NCI-H345 treated with DMSO at 0.1 percent for 48 hours (cell line): ENCODE data around the gene QKI.
"Not testable (repeated sequence)": the region's sequence is repeated elsewhere in the genome, so short reads cannot be mapped to it uniquely, and the experiment has no call there.

Source experiments
- DNase-seq: peaks from one replicate; lab custom pipeline; 2025; ENCODE audit not compliant: unreplicated experiment; lab: John Stamatoyannopoulos, UW

The QKI gene

GRCh38 chr6:163414117-163414945, at the start of gene QKI:
Gene QKI, plus strand, starts transcription at chr6:163414718. Its CDS starts 476 bp downstream, at chr6:163415194.
- DNase-seq = no peak

- DNase-seq = no peak
Observed at GRCh38 chr6:163366288-163366687, 48.2 kb upstream of the QKI start.

GRCh38 chr6:163367497-163368183, 46.9 kb upstream of the QKI start:
- DNase-seq = no peak

GRCh38 chr6:163369141-163369540, 45.4 kb upstream of the QKI start:
- DNase-seq = no peak

- DNase-seq = no peak
Observed at GRCh38 chr6:163369628-163370365, 44.7 kb upstream of the QKI start.

- no peak for DNase-seq
Observed at GRCh38 chr6:163370464-163371117, 43.9 kb upstream of the QKI start.

- no peak for DNase-seq
Observed at GRCh38 chr6:163371129-163371528, 43.4 kb upstream of the QKI start.

- DNase-seq = no peak
Observed at GRCh38 chr6:163373240-163373639, 41.3 kb upstream of the QKI start.

GRCh38 chr6:163375361-163375760, 39.2 kb upstream of the QKI start:
- no peak for DNase-seq

GRCh38 chr6:163376187-163376586, 38.3 kb upstream of the QKI start:
- no peak for DNase-seq

- no peak for DNase-seq
Observed at GRCh38 chr6:163377561-163377960, 37.0 kb upstream of the QKI start.

- DNase-seq = no peak
Observed at GRCh38 chr6:163380216-163380615, 34.3 kb upstream of the QKI start.

- no peak for DNase-seq
Observed at GRCh38 chr6:163381118-163381756, 33.3 kb upstream of the QKI start.

GRCh38 chr6:163383396-163383795, 31.1 kb upstream of the QKI start:
- not testable (repeated sequence) for DNase-seq

- DNase-seq = no peak
Observed at GRCh38 chr6:163383912-163384311, 30.6 kb upstream of the QKI start.

GRCh38 chr6:163384510-163384909, 30.0 kb upstream of the QKI start:
- no peak for DNase-seq

- DNase-seq = not testable (repeated sequence)
Observed at GRCh38 chr6:163385503-163385902, 29.0 kb upstream of the QKI start.

GRCh38 chr6:163386329-163386908, 28.1 kb upstream of the QKI start:
- DNase-seq = no peak

- no peak for DNase-seq
Observed at GRCh38 chr6:163387317-163387716, 27.2 kb upstream of the QKI start.

- no peak for DNase-seq
Observed at GRCh38 chr6:163389354-163389753, 25.2 kb upstream of the QKI start.
